AG04449 (cell line): ENCODE data around the gene CASTOR1.

Source experiments
- CTCF ChIA-PET: fragments of 350-600 bp; formaldehyde crosslinking; extraction: SDS; loops from one replicate; lab custom pipeline; 2021; ENCODE audit warnings: antibody characterized with exemption; lab: Yijun Ruan, JAX
- POLR2A ChIA-PET: fragments of 400-600, 350-600 bp; formaldehyde crosslinking; extraction: SDS; loops from one replicate; lab custom pipeline; 2020; ENCODE audit warnings: antibody characterized with exemption, inconsistent platforms; lab: Yijun Ruan, JAX
- DNase-seq: peaks from one replicate; pipeline ENCODE4 v3.0.0-alpha.2; 2010; ENCODE audit warnings: low read depth, low spot score
- H3K4me3 ChIP-seq: 2 replicates; pipeline ENCODE4 v1.5.1; 2011; ENCODE audit warnings: low read depth, mild to moderate bottlenecking, control low read depth, low read length
- CTCF ChIP-seq: IDR thresholded peaks from one replicate; pipeline ENCODE4 v1.5.1; 2011; ENCODE audit warnings: mild to moderate bottlenecking, moderate library complexity, low read length, control low read depth, inconsistent platforms; ENCODE audit not compliant: insufficient read depth; ENCODE audit errors: missing control alignments

Gene CASTOR1

GRCh38 chr22:30248484-30248883 lies 40.8 kb downstream of the CASTOR1 start:
- ChIA-PET CTCF (interaction anchor here (1.6 to 3.9 kb wide), 3 partner anchors 16 to 140 kb away, joined by 5 to 20 read pairs (median 6); no protein-coding TSS in a partner anchor), POLR2A (interaction anchor here (3.1 kb wide), 1 partner anchor 13 kb away, joined by 11 read pairs; no protein-coding TSS in a partner anchor)
- no peak for DNase-seq
- TF ChIP-seq CTCF, result no peak
- H3K4me3 ChIP-seq, result no peak overlapping the region

- no peak for TF ChIP-seq CTCF
- no peak for DNase-seq
- H3K4me3 ChIP-seq, result no peak overlapping the region
- POLR2A ChIA-PET, result no interaction called here
- CTCF ChIA-PET, result interaction anchor here (1.6 to 1.9 kb wide), 2 partner anchors 40 to 140 kb away, joined by 5 to 6 read pairs; no protein-coding TSS in a partner anchor
Observed at GRCh38 chr22:30247974-30248373, 41.3 kb downstream of the CASTOR1 start.

GRCh38 chr22:30247561-30247960 lies 41.7 kb downstream of the CASTOR1 start:
- ChIA-PET POLR2A (no interaction called here), CTCF (interaction anchor here (1.6 to 1.9 kb wide), 2 partner anchors 41 to 140 kb away, joined by 5 to 6 read pairs; no protein-coding TSS in a partner anchor)
- TF ChIP-seq CTCF, result no peak
- peak overlapping the region; percentile 75; the same call in 1 of the 2 replicates for H3K4me3 ChIP-seq
- no peak for DNase-seq

DNA sequence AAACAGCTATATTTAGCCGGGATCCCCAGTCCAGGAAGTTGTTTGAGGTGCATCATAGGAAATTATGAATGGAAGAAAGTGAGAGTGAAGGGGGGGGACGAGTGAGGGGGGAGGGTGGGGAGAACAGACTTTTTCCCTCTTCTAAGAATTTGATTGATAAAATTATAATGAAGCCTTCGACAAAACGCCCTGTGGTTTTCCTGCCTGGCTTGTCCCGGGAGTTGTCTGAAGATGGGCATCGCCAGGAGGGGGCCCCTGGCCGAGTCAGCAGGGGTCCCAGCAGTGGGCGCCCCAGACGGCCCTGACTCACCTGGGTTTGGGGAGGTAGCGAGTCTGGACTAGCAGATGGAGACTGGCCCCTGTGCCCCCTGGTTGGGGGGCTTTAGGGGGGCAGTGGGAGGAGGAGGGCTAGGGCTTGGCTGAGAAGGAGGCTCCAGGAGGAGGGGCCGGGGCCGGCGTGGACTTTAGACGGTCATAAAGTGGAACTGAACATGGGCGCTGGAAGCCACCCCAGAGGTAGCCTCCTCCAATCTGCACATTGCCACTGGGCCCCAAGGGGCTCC lies 42.4 kb downstream of the CASTOR1 start:
- peak overlapping the region; percentile 75 for H3K4me3 ChIP-seq
- TF ChIP-seq CTCF, result peak; percentile 1
- no peak for DNase-seq
- POLR2A ChIA-PET, result interaction anchor here (0.6 to 1.5 kb wide), 3 partner anchors 11 to 883 kb away, joined by 3 to 8 read pairs (median 7); no protein-coding TSS in a partner anchor
- CTCF ChIA-PET, result interaction anchor here (1.0 to 3.8 kb wide), 4 partner anchors 9 to 142 kb away, joined by 3 to 19 read pairs (median 4); no protein-coding TSS in a partner anchor

- H3K4me3 ChIP-seq, result peak within 1 kb of the TSS; percentile 75
- TF ChIP-seq CTCF, result peak; percentile 30
- no peak for DNase-seq
- CTCF ChIA-PET, result interaction anchor here (1.0 to 3.8 kb wide), 4 partner anchors 8 to 142 kb away, joined by 3 to 19 read pairs (median 4); no protein-coding TSS in a partner anchor
- POLR2A ChIA-PET, result interaction anchor here (0.6 to 1.5 kb wide), 4 partner anchors 11 to 882 kb away, joined by 3 to 8 read pairs (median 6); no protein-coding TSS in a partner anchor
Observed at GRCh38 chr22:30245985-30246813, 43.1 kb downstream of the CASTOR1 start, which contains the start of gene LIF. Gene LIF, minus strand, starts transcription at chr22:30246759. Its CDS starts 64 bp downstream, at chr22:30246695.
